Effector memory CD8-positive, alpha-beta T cell (primary cell): Measurements from ENCODE around the gene EBPL.
A peak's percentile ranks its signal among the peaks of the same experiment; 100 is the strongest.

ENCODE experiments used
- ATAC-seq: fragments of 150-1000 bp; cut with Tn5 transposase; replicated peaks from 2 replicates; pipeline ENCODE4 v1.10.0; 2021; ENCODE audit warnings: mild to moderate bottlenecking, moderate library complexity
- DNase-seq, 3 experiments: peaks; one replicate each; pipeline ENCODE4 v3.0.0; 2021
- H3K27ac Mint-ChIP-seq, 2 donors: one replicate each; pipeline ENCODE4 v1.8.0; 2022; ENCODE audit warnings: mild to moderate bottlenecking in 2 of 2, mixed read lengths in 2 of 2, moderate library complexity in 2 of 2
- H3K27me3 Mint-ChIP-seq, 2 donors: one replicate each; pipeline ENCODE4 v1.8.0; 2022; ENCODE audit warnings: mixed read lengths in 2 of 2
- H3K36me3 Mint-ChIP-seq: one replicate; pipeline ENCODE4 v1.8.0; 2022; ENCODE audit warnings: mild to moderate bottlenecking, moderate library complexity, mixed read lengths; ENCODE audit not compliant: insufficient read depth
- H3K4me1 Mint-ChIP-seq, 2 donors: one replicate each; pipeline ENCODE4 v1.8.0; 2022; ENCODE audit warnings: low read depth in 2 of 2, mixed read lengths in 2 of 2
- H3K4me3 Mint-ChIP-seq, 2 donors: one replicate each; pipeline ENCODE4 v1.8.0; 2022; ENCODE audit warnings: mild to moderate bottlenecking in 2 of 2, mixed read lengths in 2 of 2, moderate library complexity in 2 of 2
- H3K9me3 Mint-ChIP-seq, 2 donors: one replicate each; pipeline ENCODE4 v1.8.0; 2022; ENCODE audit warnings: mixed read lengths in 2 of 2

EBPL gene

DNA sequence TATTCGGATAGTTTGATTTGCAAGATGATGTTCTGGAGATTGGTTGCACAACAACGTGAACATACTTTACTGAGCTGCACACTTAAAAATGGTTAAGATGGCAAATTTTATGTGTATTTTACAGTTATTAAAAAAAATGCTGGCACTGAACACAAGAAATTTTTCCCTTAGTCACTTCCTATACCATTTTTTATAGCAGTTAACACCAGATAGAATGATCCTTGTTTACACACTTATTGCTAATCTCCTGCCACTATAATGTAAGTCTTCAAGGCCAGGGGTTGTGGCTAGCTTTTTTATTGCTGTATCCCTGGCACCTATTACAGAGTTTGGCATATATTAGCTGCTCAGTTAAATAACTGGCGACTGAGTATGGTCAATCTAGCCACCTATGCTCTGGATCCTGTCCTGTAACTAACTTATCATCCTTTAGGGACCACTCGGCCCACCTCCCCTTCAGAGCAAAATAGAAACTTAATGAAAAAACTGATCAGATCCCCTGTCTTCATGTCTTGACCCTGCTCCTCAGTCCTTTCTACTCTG lies 2.0 kb upstream of the EBPL start:
- ATAC-seq (no peak), DNase-seq (no peak)
- H3K27me3 Mint-ChIP-seq: no peaks in the 10 kb centered on the region
- H3K4me3 Mint-ChIP-seq: peak overlapping the region in 1 of 2 donors; percentile 44
- no peaks in the 10 kb centered on the region for H3K9me3 Mint-ChIP-seq
- H3K36me3 Mint-ChIP-seq: peaks cover 5% of the 10 kb centered on the region
- H3K27ac Mint-ChIP-seq: no peak overlapping the region
- H3K4me1 Mint-ChIP-seq: peaks cover 7 to 9% of the 10 kb centered on the region in 2 donors

DNA sequence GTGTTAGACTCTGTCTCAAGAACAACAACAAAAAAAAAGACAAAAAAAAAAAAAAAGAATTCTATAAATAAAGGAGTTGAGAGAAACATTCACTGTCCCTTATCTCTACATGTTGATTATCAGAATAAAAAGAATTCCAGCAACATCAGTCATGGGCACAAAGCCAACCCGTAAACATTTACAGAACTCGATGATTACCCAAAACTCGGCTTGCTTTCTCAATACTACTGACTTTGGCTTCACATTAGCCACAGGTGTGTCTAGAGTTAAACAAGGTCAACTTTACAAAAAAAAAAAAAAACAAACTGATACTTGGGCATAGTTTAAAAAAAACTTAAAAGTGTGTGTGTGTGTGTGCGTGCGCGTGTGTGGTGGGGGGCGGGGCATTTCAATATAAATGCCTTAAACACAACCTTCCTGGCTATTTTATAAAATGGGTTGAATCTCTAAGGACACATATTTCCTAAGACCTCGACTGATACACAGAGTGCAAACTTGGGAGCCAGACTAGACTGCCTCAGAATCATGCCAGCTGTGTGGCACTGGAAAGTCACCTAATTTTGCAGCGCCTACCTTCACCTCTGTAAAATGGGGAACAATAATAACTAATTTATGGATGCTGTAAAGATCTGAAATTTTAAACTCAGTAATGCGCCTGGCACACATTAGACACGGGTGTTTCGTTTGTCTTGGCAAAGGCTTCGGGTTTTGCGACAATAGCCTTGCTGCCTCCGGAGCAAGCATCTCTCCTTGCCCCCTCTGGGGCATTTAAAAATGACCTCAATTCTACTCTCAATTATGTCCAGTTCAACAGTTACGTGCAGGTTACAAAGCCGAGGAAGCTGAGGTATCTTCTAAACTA lies 922 bp downstream of the EBPL start:
- peak; percentile 2 for ATAC-seq
- no peak for DNase-seq
- Mint-ChIP-seq H3K4me1 (peaks cover 15 to 20% of the 10 kb centered on the region in 2 donors), H3K36me3 (peaks cover 2% of the 10 kb centered on the region), H3K4me3 (peak overlapping the region; percentile 79 to 86), H3K9me3 (no peaks in the 10 kb centered on the region), H3K27ac (peak overlapping the region; percentile 42 to 52), H3K27me3 (no peaks in the 10 kb centered on the region)

DNA sequence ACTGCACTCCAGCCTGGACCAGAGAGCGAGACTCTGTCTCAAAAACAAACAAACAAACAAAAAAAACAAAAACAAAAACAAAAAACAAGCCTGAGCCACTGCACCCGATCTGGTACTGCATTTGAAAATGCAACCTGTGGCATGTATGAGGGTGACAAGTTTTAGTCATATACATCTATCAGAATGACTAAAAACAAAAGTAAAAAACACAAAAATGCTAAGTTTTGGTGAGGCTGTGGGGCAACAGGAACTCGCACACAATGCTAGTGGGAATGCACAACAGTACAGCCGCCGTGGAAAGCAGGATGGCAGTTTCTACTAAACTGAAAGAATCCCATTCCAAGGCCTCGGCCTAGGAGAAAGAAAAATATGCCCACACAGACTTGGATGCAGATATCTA lies 7.8 kb downstream of the EBPL start:
- no peaks in the 10 kb centered on the region for H3K27me3 Mint-ChIP-seq
- no peaks in the 10 kb centered on the region for H3K36me3 Mint-ChIP-seq
- peaks cover 15 to 17% of the 10 kb centered on the region in 2 donors for H3K4me1 Mint-ChIP-seq
- peak overlapping the region in 1 of 2 donors; percentile 41 for H3K4me3 Mint-ChIP-seq
- DNase-seq (no peak), ATAC-seq (no peak)
- H3K9me3 Mint-ChIP-seq: no peaks in the 10 kb centered on the region
- peak overlapping the region in 1 of 2 donors; percentile 20 for H3K27ac Mint-ChIP-seq

DNA sequence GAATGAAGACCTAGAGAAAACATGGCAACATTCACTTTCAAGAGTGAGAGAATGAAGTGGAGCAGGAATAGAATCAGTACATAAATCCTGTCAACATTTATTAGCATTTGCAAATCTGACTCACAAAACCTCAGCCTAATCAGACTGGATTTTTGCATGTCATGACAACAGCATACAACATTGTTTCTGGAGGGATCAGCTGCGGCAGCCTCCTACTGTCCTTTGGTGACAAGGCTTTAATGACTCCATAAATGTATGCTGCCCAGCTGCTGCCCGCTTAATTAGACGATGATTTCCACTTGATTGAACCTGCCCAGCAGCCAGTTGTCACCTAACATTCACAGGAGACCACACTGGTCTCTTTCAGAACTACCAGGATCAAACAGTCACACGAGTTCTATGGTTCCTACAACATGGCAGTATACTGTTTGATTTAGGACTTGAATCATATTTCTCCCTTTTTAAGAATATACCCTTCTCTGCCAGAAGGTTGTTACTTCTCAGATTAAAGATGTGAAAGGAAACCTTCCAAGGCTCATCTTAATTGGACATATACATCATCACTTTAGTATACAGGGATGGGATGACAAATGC lies 9.3 kb downstream of the EBPL start:
- Mint-ChIP-seq H3K27ac (no peak overlapping the region), H3K36me3 (no peaks in the 10 kb centered on the region), H3K9me3 (no peaks in the 10 kb centered on the region), H3K4me3 (no peak overlapping the region), H3K4me1 (peaks cover 12 to 13% of the 10 kb centered on the region in 2 donors), H3K27me3 (no peaks in the 10 kb centered on the region)
- DNase-seq (no peak), ATAC-seq (no peak)

DNA sequence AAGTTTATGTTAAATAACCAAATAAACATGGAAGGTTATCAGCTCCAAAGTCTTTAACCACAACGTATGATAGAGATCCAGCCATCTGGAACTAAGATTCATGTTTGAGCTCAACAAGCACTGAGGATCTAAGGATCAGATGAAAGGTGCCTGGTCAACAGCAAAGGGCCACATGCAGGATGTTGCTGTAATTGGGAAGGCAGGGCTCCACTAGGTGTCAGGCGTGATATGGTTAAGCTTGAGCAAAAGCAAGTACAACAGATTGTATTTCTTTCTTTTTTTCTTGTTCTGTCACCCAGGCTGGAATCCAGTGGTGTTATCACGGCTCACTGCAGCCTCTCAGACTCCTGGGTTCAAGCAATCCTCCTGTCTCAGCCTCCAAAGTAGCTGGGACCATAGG lies 12.0 kb downstream of the EBPL start:
- Mint-ChIP-seq H3K36me3 (no peaks in the 10 kb centered on the region), H3K4me3 (no peak overlapping the region), H3K27ac (no peak overlapping the region), H3K4me1 (peaks cover 7 to 8% of the 10 kb centered on the region in 2 donors), H3K9me3 (no peaks in the 10 kb centered on the region), H3K27me3 (no peaks in the 10 kb centered on the region)
- ATAC-seq: no peak
- DNase-seq: no peak

DNA sequence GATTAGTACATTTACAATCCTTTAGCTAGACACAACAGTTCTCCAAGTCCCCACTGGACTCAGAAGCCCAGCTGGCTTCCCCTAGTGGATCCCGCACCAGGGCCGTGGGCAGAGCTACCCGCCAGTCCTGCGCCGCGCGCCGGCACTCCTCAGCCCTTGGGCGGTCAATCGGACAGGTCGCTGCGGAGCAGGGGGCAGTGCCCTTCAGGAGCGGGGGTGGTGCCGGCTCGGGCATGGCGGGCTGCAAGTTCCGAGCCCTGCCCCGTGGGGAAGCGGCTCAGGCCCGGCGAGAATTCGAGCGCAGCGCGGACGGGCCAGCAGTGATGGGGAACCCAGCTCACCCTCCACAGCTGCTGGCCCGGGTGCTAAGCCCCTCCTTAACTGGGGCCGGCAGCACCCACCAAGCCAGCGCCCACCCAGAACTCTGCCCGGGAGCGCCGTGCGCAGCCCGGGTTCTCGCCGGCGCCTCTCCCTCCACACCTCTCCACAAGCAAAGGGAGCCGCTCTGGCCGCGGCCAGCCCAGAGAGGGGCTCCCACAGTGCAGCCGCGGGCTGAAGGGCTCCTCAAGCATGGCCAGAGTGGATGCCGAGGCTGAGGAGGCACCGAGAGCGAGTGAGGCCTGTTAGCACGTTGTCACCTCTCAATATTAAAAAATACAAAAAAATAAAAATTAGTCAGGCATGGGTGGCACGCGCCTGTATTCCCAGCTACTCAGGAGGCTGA lies 12.9 kb downstream of the EBPL start:
- ATAC-seq (no peak), DNase-seq (no peak)
- Mint-ChIP-seq H3K4me3 (no peak overlapping the region), H3K27me3 (no peaks in the 10 kb centered on the region), H3K27ac (no peak overlapping the region), H3K4me1 (peaks cover 0 to 3% of the 10 kb centered on the region in 2 donors), H3K9me3 (no peaks in the 10 kb centered on the region), H3K36me3 (no peaks in the 10 kb centered on the region)

DNA sequence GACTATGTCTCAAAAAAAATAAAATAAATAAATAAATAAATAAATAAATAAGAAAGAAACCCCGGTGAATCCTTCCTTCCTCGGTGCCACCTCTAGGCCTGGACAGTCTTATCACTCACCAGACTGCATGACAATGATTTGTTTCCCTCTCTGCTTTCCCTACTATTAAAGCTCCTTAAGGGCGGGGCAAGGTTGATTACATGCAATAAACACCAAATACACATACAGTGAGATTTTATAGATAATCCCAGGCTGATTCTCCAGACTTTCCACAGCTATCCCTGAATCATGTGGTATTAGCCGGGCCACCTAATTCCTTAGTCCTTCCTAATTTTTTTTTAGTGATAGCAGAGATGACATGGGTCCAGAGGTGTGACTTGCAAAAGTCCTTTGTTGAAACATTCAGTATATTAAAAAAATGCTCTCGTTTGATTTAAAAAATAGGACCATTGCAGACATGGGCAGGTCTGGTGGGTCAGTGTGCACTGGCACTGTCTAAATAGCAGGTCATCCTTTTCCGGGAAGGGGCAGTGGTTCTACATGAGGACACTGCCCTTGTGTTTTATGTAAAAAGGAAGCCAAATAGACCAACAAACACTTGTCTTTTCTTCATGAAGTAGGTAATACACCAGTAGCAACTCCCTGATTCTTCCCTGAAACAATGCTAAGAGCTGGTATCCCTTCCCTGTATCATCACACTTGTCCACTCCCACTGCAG lies 14.5 kb downstream of the EBPL start:
- Mint-ChIP-seq H3K9me3 (no peaks in the 10 kb centered on the region), H3K36me3 (no peaks in the 10 kb centered on the region), H3K27ac (peak overlapping the region in 1 of 2 donors; percentile 17), H3K27me3 (no peaks in the 10 kb centered on the region), H3K4me1 (peaks cover 0 to 3% of the 10 kb centered on the region in 2 donors), H3K4me3 (no peak overlapping the region)
- no peak for ATAC-seq
- DNase-seq: no peak

DNA sequence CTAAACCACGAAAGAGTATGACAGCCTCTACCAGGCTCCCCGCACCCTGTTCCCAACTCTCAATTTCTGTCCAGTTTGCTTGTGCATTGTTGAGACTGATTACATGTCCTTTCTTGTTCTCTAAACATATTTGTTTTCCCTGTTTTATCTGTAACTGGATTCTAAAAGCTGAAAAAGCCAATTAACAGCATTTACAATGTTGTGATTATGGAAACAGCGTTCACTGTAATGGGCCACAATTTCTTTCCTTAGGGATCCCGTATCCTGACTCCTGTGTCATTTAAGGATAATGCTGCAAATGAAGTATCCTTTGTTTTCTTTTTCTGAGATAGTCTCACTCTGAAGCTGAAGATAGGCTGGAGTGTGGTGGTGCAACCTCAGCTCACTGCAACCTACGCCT lies 20.5 kb downstream of the EBPL start:
- no peaks in the 10 kb centered on the region for H3K27me3 Mint-ChIP-seq
- no peak for ATAC-seq
- H3K36me3 Mint-ChIP-seq: peaks cover 6% of the 10 kb centered on the region
- peaks cover 0 to 1% of the 10 kb centered on the region in 2 donors for H3K4me1 Mint-ChIP-seq
- no peak for DNase-seq
- no peak overlapping the region for H3K27ac Mint-ChIP-seq
- no peak overlapping the region for H3K4me3 Mint-ChIP-seq
- H3K9me3 Mint-ChIP-seq: no peaks in the 10 kb centered on the region

DNA sequence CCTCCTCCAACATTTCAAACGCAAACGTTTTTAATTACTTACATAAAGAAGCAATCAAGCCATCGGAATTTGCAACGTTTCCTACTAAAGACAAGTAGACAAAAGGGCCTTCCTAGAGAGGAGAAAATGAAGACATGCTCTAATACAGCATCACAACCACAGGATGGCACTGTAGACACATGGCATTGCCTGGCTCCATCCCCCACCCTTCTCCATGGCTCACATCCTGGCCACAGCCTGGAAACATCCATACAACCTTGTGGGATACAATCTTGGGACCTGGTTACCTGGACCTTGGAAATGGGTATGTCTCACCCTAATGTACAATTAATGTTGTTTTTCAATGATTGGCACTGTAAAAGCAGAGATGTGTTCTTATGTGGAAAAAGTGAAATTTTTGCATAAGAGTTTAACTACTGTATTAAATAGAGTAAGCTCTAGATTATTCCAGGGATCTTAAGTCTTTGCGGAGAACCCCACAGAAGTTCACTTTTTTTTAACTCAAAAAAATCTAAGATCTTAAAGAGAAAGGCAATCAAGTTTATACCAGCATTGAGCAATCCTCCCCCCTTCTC lies 21.5 kb downstream of the EBPL start:
- ATAC-seq (peak; percentile 58), DNase-seq (no peak)
- Mint-ChIP-seq H3K9me3 (no peaks in the 10 kb centered on the region), H3K4me1 (no peaks in the 10 kb centered on the region), H3K27ac (no peak overlapping the region), H3K36me3 (peaks cover 6% of the 10 kb centered on the region), H3K27me3 (no peaks in the 10 kb centered on the region), H3K4me3 (no peak overlapping the region)

DNA sequence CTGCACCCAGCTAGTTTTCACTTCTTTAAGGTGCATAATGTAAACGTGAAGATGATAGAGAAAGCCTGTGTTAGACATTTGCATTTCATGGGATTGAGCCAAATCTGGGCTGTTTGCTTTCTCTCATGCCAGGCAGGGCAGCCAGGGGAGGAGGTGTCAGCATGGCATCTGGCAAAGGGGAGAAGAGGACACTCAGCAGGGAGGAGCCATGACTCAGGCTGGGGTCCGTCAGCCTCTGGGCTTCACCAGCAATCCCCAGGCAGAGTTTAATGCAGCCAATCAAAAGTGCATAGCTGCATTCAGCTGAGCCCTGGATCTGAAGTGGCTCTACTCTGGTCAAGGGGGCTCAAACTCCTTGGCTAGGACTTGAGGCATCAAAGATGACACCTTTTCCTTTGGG lies 23.5 kb downstream of the EBPL start:
- H3K4me1 Mint-ChIP-seq: no peaks in the 10 kb centered on the region
- DNase-seq: no peak
- no peaks in the 10 kb centered on the region for H3K27me3 Mint-ChIP-seq
- H3K36me3 Mint-ChIP-seq: peaks cover 6% of the 10 kb centered on the region
- H3K9me3 Mint-ChIP-seq: no peaks in the 10 kb centered on the region
- no peak overlapping the region for H3K4me3 Mint-ChIP-seq
- no peak for ATAC-seq
- peak overlapping the region in 1 of 2 donors; percentile 23 for H3K27ac Mint-ChIP-seq

DNA sequence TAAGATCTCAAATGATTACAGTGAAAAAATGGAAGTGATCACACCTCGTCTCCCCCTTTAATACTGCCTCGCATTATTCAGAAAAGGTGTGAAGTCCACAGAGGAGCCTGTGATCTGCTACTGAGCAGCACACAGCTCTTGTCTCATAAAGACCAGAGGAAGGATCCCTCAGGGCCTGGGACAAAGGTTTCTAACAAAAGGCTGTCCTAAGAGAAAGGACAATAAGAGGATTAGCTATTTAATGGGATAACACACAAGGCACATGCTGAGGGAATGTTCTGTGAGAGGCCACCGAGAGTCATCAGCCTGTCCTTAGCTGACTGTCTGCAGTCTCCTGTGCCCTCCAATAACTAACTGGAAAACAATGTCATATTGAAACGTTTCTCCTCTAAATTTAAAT lies 26.7 kb downstream of the EBPL start:
- Mint-ChIP-seq H3K36me3 (peaks cover 6% of the 10 kb centered on the region), H3K4me3 (no peak overlapping the region), H3K9me3 (no peaks in the 10 kb centered on the region), H3K27me3 (no peaks in the 10 kb centered on the region), H3K4me1 (no peaks in the 10 kb centered on the region), H3K27ac (no peak overlapping the region)
- ATAC-seq (no peak), DNase-seq (no peak)

DNA sequence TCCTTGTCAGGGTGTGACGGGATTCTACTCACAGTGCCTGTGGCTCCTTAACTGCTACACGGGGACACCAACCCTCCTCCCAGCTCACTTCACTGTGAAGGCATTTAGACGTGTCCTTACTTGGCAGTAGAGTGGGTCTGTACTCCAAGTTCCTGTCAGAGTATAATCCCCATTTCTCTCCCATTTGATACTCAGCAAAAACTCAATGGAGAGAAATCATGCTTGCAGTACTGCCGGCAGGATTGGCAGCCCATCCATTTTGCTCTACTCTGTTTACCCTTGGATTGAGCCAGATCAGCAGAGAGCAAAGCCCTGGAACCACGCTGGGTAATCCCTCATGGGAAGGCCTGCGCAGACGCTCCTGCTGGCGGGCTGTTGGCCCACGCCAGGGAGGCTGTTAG lies 34.0 kb downstream of the EBPL start:
- no peak overlapping the region for H3K27ac Mint-ChIP-seq

DNA sequence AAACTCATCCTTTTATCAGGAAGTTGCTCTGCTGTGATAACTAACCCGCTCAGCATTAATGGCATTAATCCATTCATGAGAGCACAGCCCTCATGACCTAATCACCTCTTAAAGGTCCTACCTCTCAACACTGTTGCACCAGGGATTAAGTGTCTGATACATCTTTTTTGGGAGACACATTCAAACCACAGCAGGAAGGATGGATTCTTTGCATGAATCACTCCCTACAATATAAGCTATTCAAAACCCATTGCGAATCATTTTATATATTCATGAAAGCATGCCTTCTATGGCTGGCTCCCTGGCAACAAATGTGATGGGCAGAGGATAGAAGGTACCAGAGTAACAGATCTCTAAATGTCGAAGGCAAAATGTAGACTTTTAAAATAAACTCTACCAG lies 35.4 kb downstream of the EBPL start:
- H3K27ac Mint-ChIP-seq: peak overlapping the region in 1 of 2 donors; percentile 45

More for the DNA sequence above, 34.0 kb downstream of the EBPL start:
- Mint-ChIP-seq H3K36me3 (no peaks in the 10 kb centered on the region), H3K4me1 (peaks cover 0 to 2% of the 10 kb centered on the region in 2 donors), H3K9me3 (no peaks in the 10 kb centered on the region), H3K4me3 (no peak overlapping the region), H3K27me3 (no peaks in the 10 kb centered on the region)
- no peak for DNase-seq
- ATAC-seq: no peak

More for the DNA sequence above, 35.4 kb downstream of the EBPL start:
- Mint-ChIP-seq H3K4me1 (peaks cover 0 to 2% of the 10 kb centered on the region in 2 donors), H3K36me3 (peaks cover 3% of the 10 kb centered on the region), H3K27me3 (no peaks in the 10 kb centered on the region), H3K4me3 (no peak overlapping the region), H3K9me3 (no peaks in the 10 kb centered on the region)
- DNase-seq (no peak), ATAC-seq (no peak)
